HepG2 (cell line): ENCODE data around the gene VCP. TPM values are rescaled to one million over a fixed set of nuclear protein-coding genes. Genes with fewer than 3 reads are reported as not detected.

ENCODE experiments used
- ATF1 ChIP-seq: IDR thresholded peaks from 2 replicates; pipeline ENCODE4 v1.6.1; 2016; ENCODE audit warnings: mild to moderate bottlenecking, control low read depth
- FOXA3 ChIP-seq: IDR thresholded peaks from 2 replicates; pipeline ENCODE4 v1.6.1; 2016; ENCODE audit warnings: missing genetic modification reagents, missing compliant biosample characterization
- FOXP4 ChIP-seq: sonication (generic); formaldehyde crosslinking; IDR thresholded peaks from 2 replicates; pipeline ENCODE4 v1.4.0; 2020; ENCODE audit warnings: missing genetic modification reagents
- HNF1A ChIP-seq, 2 experiments: sonication (generic) in 1 of 2; formaldehyde crosslinking in 1 of 2; IDR thresholded peaks; 2 replicates each; pipeline versions ENCODE4 v1.4.0 to v1.6.1; 2016 to 2020; ENCODE audit warnings: borderline replicate concordance in 1 of 2, low read depth in 1 of 2, mild to moderate bottlenecking in 1 of 2, missing genetic modification reagents in 1 of 2
- MED8 ChIP-seq: sonication (generic); formaldehyde crosslinking; IDR thresholded peaks from 2 replicates; pipeline ENCODE4 v1.8.1; 2023; ENCODE audit warnings: mild to moderate bottlenecking, missing genetic modification reagents; ENCODE audit not compliant: insufficient replicate concordance
- NFE2L1 ChIP-seq: sonication (generic); formaldehyde crosslinking; IDR thresholded peaks from 2 replicates; pipeline ENCODE4 v1.4.0; 2020; ENCODE audit warnings: missing genetic modification reagents, mild to moderate bottlenecking, borderline replicate concordance
- PAX8 ChIP-seq: sonication (generic); formaldehyde crosslinking; IDR thresholded peaks from 2 replicates; pipeline ENCODE4 v1.8.0; 2022; ENCODE audit warnings: mild to moderate bottlenecking, missing genetic modification reagents, borderline replicate concordance
- SIX1 ChIP-seq: sonication (generic); formaldehyde crosslinking; IDR thresholded peaks from 2 replicates; pipeline ENCODE4 v1.4.0; 2020; ENCODE audit warnings: missing genetic modification reagents, borderline replicate concordance
- XRCC5 ChIP-seq: fragments of 200-400 bp; formaldehyde crosslinking; optimal IDR thresholded peaks from 2 replicates; pipeline ENCODE3; 2017; ENCODE audit warnings: mild to moderate bottlenecking, low read length
- ZNF124 ChIP-seq: sonication (generic); formaldehyde crosslinking; IDR thresholded peaks from 2 replicates; pipeline ENCODE4 v1.4.0; 2020; ENCODE audit warnings: missing genetic modification reagents
- ZNF160 ChIP-seq: sonication (generic); formaldehyde crosslinking; IDR thresholded peaks from 2 replicates; pipeline ENCODE4 v1.8.0; 2022; ENCODE audit warnings: mild to moderate bottlenecking, inconsistent platforms, missing genetic modification reagents
- ZNF207 ChIP-seq: fragments of 450-650 bp; IDR thresholded peaks from 2 replicates; pipeline ENCODE4 v1.6.1; 2016; ENCODE audit warnings: antibody characterized with exemption, borderline replicate concordance
- ZNF251 ChIP-seq: sonication (generic); formaldehyde crosslinking; IDR thresholded peaks from 2 replicates; pipeline ENCODE4 v1.9.0; 2021; ENCODE audit warnings: mild to moderate bottlenecking, missing genetic modification reagents
- ZSCAN29 ChIP-seq: sonication (generic); formaldehyde crosslinking; conservative IDR thresholded peaks from 2 replicates; pipeline ENCODE4 v1.4.0; 2020; ENCODE audit warnings: mild to moderate bottlenecking, missing genetic modification reagents
- polyA plus RNA-seq, 8 experiments: library from polyadenylated mRNA; depleted of rRNA in 3 of 8; stranded (reverse) in 7 of 8; unstranded in 1 of 8; fragments of >200 nt; fragmentation: Illumina TruSeq in 4 of 8; extraction: Trizol in 4 of 8; gene quantifications; 2 replicates each; pipeline versions ENCODE4 v1.2.1 to v1.2.3, GENCODE V29; 2011 to 2016; ENCODE audit warnings: low read depth in 4 of 8, missing spikeins in 1 of 8, mixed read lengths in 1 of 8; ENCODE audit not compliant: insufficient read depth in 1 of 8
- total RNA-seq, 5 experiments: library from RNA; depleted of rRNA; stranded (reverse); fragments of >200 nt; fragmentation: Illumina TruSeq; extraction: Trizol; gene quantifications; 2 replicates each; pipeline ENCODE4 v1.2.3, GENCODE V29; 2016; ENCODE audit warnings: low read depth in 1 of 5
- TF ChIP-seq, protein P1 (sequence below): sonication (generic); formaldehyde crosslinking; IDR thresholded peaks from 2 replicates; pipeline ENCODE4 v1.8.1; 2023; ENCODE audit warnings: mild to moderate bottlenecking, missing genetic modification reagents
- TF ChIP-seq, protein P2 (sequence below): sonication (generic); formaldehyde crosslinking; IDR thresholded peaks from 2 replicates; pipeline ENCODE4 v1.4.0; 2020; ENCODE audit warnings: missing genetic modification reagents, low read depth, mild to moderate bottlenecking, borderline replicate concordance
- TF ChIP-seq, protein P3 (sequence below): IDR thresholded peaks from 2 replicates; pipeline ENCODE4 v1.6.1; 2016

The VCP gene
- total and polyA plus RNA-seq, 2 of the 13 experiments (the other 11 are each of a cell fraction or from before 2014, with no cell fraction given), result 143 to 391 TPM

GRCh38 chr9:35102769-35103659 lies 30.6 kb upstream of the VCP start, which contains the start of gene STOML2 (continued):
- TF ChIP-seq NFE2L1 (CRISPR knock-in tag), result no peak
- TF ChIP-seq SIX1 (CRISPR knock-in tag), result no peak
- peak; percentile 69 for TF ChIP-seq FOXA3
- TF ChIP-seq HNF1A (IDR thresholded peaks at IDR 0.05; ENCODE audit: low read depth), result no peak
- TF ChIP-seq HNF1A (CRISPR knock-in tag; IDR thresholded peaks at IDR 0.05; ENCODE audit: borderline replicate concordance), result peak; percentile 53; the same call in 1 of the 2 replicates
- peak; percentile 95 for TF ChIP-seq XRCC5
- no peak for TF ChIP-seq ZNF251 (CRISPR knock-in tag)
- TF ChIP-seq, protein P1, sequence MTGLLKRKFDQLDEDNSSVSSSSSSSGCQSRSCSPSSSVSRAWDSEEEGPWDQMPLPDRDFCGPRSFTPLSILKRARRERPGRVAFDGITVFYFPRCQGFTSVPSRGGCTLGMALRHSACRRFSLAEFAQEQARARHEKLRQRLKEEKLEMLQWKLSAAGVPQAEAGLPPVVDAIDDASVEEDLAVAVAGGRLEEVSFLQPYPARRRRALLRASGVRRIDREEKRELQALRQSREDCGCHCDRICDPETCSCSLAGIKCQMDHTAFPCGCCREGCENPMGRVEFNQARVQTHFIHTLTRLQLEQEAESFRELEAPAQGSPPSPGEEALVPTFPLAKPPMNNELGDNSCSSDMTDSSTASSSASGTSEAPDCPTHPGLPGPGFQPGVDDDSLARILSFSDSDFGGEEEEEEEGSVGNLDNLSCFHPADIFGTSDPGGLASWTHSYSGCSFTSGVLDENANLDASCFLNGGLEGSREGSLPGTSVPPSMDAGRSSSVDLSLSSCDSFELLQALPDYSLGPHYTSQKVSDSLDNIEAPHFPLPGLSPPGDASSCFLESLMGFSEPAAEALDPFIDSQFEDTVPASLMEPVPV (CRISPR knock-in tag), result 0 out of 2 replicates have a peak, but pooled peaks have one; percentile 73
- no peak for TF ChIP-seq ZNF207
- TF ChIP-seq, protein P2, sequence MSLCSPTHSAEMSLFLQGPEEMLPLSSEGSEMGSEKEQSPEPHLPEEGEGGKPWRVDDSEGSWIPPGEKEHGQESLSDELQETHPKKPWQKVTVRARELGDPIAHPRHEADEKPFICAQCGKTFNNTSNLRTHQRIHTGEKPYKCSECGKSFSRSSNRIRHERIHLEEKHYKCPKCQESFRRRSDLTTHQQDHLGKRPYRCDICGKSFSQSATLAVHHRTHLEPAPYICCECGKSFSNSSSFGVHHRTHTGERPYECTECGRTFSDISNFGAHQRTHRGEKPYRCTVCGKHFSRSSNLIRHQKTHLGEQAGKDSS (CRISPR knock-in tag), result no peak; the same call in 1 of the 2 replicates
- TF ChIP-seq, protein P3, sequence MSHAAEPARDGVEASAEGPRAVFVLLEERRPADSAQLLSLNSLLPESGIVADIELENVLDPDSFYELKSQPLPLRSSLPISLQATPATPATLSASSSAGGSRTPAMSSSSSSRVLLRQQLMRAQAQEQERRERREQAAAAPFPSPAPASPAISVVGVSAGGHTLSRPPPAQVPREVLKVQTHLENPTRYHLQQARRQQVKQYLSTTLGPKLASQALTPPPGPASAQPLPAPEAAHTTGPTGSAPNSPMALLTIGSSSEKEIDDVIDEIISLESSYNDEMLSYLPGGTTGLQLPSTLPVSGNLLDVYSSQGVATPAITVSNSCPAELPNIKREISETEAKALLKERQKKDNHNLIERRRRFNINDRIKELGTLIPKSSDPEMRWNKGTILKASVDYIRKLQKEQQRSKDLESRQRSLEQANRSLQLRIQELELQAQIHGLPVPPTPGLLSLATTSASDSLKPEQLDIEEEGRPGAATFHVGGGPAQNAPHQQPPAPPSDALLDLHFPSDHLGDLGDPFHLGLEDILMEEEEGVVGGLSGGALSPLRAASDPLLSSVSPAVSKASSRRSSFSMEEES (CRISPR knock-in tag), result peak; percentile 19; the same call in 1 of the 2 replicates
- TF ChIP-seq ATF1, result peak; percentile 58; the same call in 1 of the 2 replicates
- no peak for TF ChIP-seq ZSCAN29
- peak; percentile 69; the same call in 1 of the 2 replicates for TF ChIP-seq FOXP4
- no peak for TF ChIP-seq MED8
- TF ChIP-seq ZNF124 (CRISPR knock-in tag), result peak; percentile 88; the same call in 1 of the 2 replicates
- no peak for TF ChIP-seq PAX8 (CRISPR knock-in tag)
- peak; percentile 36; the same call in 1 of the 2 replicates for TF ChIP-seq ZNF160
